Measurements from ENCODE around the gene SRP9.

- TF ChIP-seq POLR2A (IDR thresholded peaks at IDR 0.05) (no peak), CTCF (IDR thresholded peaks at IDR 0.05) (no peak)
Measured at GRCh38 chr1:225744745-225745144, 32.9 kb upstream of the SRP9 start.

All from heart left ventricle (tissue), 13 donors.